ENCODE data around the gene SRPK2.
"Not testable (repeated sequence)": the region's sequence is repeated elsewhere in the genome, so short reads cannot be mapped to it uniquely, and the experiment has no call there.

SRPK2 gene

GRCh38 chr7:105294482-105294881 is 94.2 kb downstream of the SRPK2 start:
- H3K27me3 Mint-ChIP-seq; H3K27ac Mint-ChIP-seq; H3K4me3 Mint-ChIP-seq; H3K9me3 Mint-ChIP-seq; intact Hi-C loops (cut with micrococcal nuclease): not testable (repeated sequence)
- Mint-ChIP-seq H3K4me1 (ENCODE audit: low read depth) (peaks cover 12% of the 10 kb centered on the region), H3K36me3 (ENCODE audit: low read depth) (peaks cover 11% of the 10 kb centered on the region)

- Mint-ChIP-seq H3K27me3 (no peaks in the 10 kb centered on the region), H3K9me3 (no peaks in the 10 kb centered on the region), H3K36me3 (ENCODE audit: low read depth) (peaks cover 21% of the 10 kb centered on the region), H3K4me3 (no peak overlapping the region), H3K27ac (no peak overlapping the region), H3K4me1 (ENCODE audit: low read depth) (peaks cover 7% of the 10 kb centered on the region)
- intact Hi-C loops (cut with micrococcal nuclease) = no loop called here
Observed at GRCh38 chr7:105289704-105290103, 99.0 kb downstream of the SRPK2 start.

- intact Hi-C loops (cut with micrococcal nuclease) = no loop called here
- Mint-ChIP-seq H3K27me3 (no peaks in the 10 kb centered on the region), H3K4me3 (no peak overlapping the region), H3K9me3 (no peaks in the 10 kb centered on the region), H3K27ac (no peak overlapping the region), H3K36me3 (ENCODE audit: low read depth) (peaks cover 21% of the 10 kb centered on the region), H3K4me1 (ENCODE audit: low read depth) (peaks cover 7% of the 10 kb centered on the region)
Observed at GRCh38 chr7:105286441-105286840, 102.3 kb downstream of the SRPK2 start.

GRCh38 chr7:105285118-105285874 is 103.4 kb downstream of the SRPK2 start:
- peaks cover 18% of the 10 kb centered on the region for H3K36me3 Mint-ChIP-seq (ENCODE audit: low read depth)
- intact Hi-C loops (cut with micrococcal nuclease) = no loop called here
- H3K27me3 Mint-ChIP-seq = no peaks in the 10 kb centered on the region
- H3K4me1 Mint-ChIP-seq (ENCODE audit: low read depth) = peaks cover 7% of the 10 kb centered on the region
- no peak overlapping the region for H3K4me3 Mint-ChIP-seq
- no peaks in the 10 kb centered on the region for H3K9me3 Mint-ChIP-seq
- no peak overlapping the region for H3K27ac Mint-ChIP-seq

- Mint-ChIP-seq H3K36me3 (ENCODE audit: low read depth) (peaks cover 8% of the 10 kb centered on the region), H3K4me1 (ENCODE audit: low read depth) (peaks cover 5% of the 10 kb centered on the region), H3K4me3 (no peak overlapping the region), H3K27me3 (no peaks in the 10 kb centered on the region), H3K9me3 (no peaks in the 10 kb centered on the region), H3K27ac (no peak overlapping the region)
- intact Hi-C loops (cut with micrococcal nuclease) = no loop called here
Observed at GRCh38 chr7:105284014-105284413, 104.7 kb downstream of the SRPK2 start.

- Mint-ChIP-seq H3K4me1 (ENCODE audit: low read depth) (peaks cover 5% of the 10 kb centered on the region), H3K36me3 (ENCODE audit: low read depth) (peaks cover 18% of the 10 kb centered on the region), H3K27me3 (no peaks in the 10 kb centered on the region), H3K27ac (no peak overlapping the region), H3K4me3 (no peak overlapping the region), H3K9me3 (no peaks in the 10 kb centered on the region)
- intact Hi-C loops (cut with micrococcal nuclease) = no loop called here
Observed at GRCh38 chr7:105281966-105282365, 106.8 kb downstream of the SRPK2 start.

GRCh38 chr7:105279688-105280007 is 109.1 kb downstream of the SRPK2 start:
- peaks cover 13% of the 10 kb centered on the region for H3K4me1 Mint-ChIP-seq (ENCODE audit: low read depth)
- no peak overlapping the region for H3K27ac Mint-ChIP-seq
- peaks cover 17% of the 10 kb centered on the region for H3K36me3 Mint-ChIP-seq (ENCODE audit: low read depth)
- no peak overlapping the region for H3K4me3 Mint-ChIP-seq
- intact Hi-C loops (cut with micrococcal nuclease) = no loop called here
- no peaks in the 10 kb centered on the region for H3K9me3 Mint-ChIP-seq
- no peaks in the 10 kb centered on the region for H3K27me3 Mint-ChIP-seq

GRCh38 chr7:105278973-105279687 is 109.6 kb downstream of the SRPK2 start:
- no peaks in the 10 kb centered on the region for H3K27me3 Mint-ChIP-seq
- peaks cover 22% of the 10 kb centered on the region for H3K36me3 Mint-ChIP-seq (ENCODE audit: low read depth)
- no peak overlapping the region for H3K4me3 Mint-ChIP-seq
- H3K27ac Mint-ChIP-seq = peak overlapping the region; percentile 30
- intact Hi-C loops (cut with micrococcal nuclease) = no loop called here
- peaks cover 18% of the 10 kb centered on the region for H3K4me1 Mint-ChIP-seq (ENCODE audit: low read depth)
- H3K9me3 Mint-ChIP-seq = no peaks in the 10 kb centered on the region

- intact Hi-C loops (cut with micrococcal nuclease) = no loop called here
- Mint-ChIP-seq H3K4me1 (ENCODE audit: low read depth) (peaks cover 18% of the 10 kb centered on the region), H3K9me3 (no peaks in the 10 kb centered on the region), H3K27me3 (no peaks in the 10 kb centered on the region), H3K27ac (peak overlapping the region; percentile 30), H3K36me3 (ENCODE audit: low read depth) (peaks cover 22% of the 10 kb centered on the region), H3K4me3 (no peak overlapping the region)
Observed at GRCh38 chr7:105278565-105278964, 110.2 kb downstream of the SRPK2 start.

GRCh38 chr7:105277341-105277740 is 111.4 kb downstream of the SRPK2 start:
- Mint-ChIP-seq H3K4me3 (no peak overlapping the region), H3K27ac (no peak overlapping the region), H3K4me1 (ENCODE audit: low read depth) (peaks cover 18% of the 10 kb centered on the region), H3K36me3 (ENCODE audit: low read depth) (peaks cover 22% of the 10 kb centered on the region), H3K9me3 (no peaks in the 10 kb centered on the region), H3K27me3 (no peaks in the 10 kb centered on the region)
- intact Hi-C loops (cut with micrococcal nuclease) = loop anchor here (2.0 kb wide), 1 partner anchor 69 kb away; no protein-coding TSS in a partner anchor

GRCh38 chr7:105270117-105270516 is 118.6 kb downstream of the SRPK2 start:
- Mint-ChIP-seq H3K4me1 (ENCODE audit: low read depth) (peaks cover 23% of the 10 kb centered on the region), H3K9me3 (no peaks in the 10 kb centered on the region), H3K27me3 (no peaks in the 10 kb centered on the region), H3K27ac (peak overlapping the region; percentile 79), H3K36me3 (ENCODE audit: low read depth) (peaks cover 7% of the 10 kb centered on the region), H3K4me3 (no peak overlapping the region)
- intact Hi-C loops (cut with micrococcal nuclease) = no loop called here

- H3K36me3 Mint-ChIP-seq (ENCODE audit: low read depth) = peaks cover 2% of the 10 kb centered on the region
- H3K27ac Mint-ChIP-seq = peak overlapping the region; percentile 79
- H3K4me3 Mint-ChIP-seq = peak overlapping the region; percentile 76
- H3K9me3 Mint-ChIP-seq = no peaks in the 10 kb centered on the region
- H3K4me1 Mint-ChIP-seq (ENCODE audit: low read depth) = peaks cover 23% of the 10 kb centered on the region
- no peaks in the 10 kb centered on the region for H3K27me3 Mint-ChIP-seq
- intact Hi-C loops (cut with micrococcal nuclease) = no loop called here
Observed at GRCh38 chr7:105269397-105269796, 119.3 kb downstream of the SRPK2 start.

GRCh38 chr7:105268511-105269392 is 120.0 kb downstream of the SRPK2 start:
- Mint-ChIP-seq H3K27me3 (no peaks in the 10 kb centered on the region), H3K4me3 (peak overlapping the region; percentile 76), H3K9me3 (no peaks in the 10 kb centered on the region), H3K27ac (peak overlapping the region; percentile 79), H3K36me3 (ENCODE audit: low read depth) (no peaks in the 10 kb centered on the region), H3K4me1 (ENCODE audit: low read depth) (peaks cover 21% of the 10 kb centered on the region)
- intact Hi-C loops (cut with micrococcal nuclease) = no loop called here

- Mint-ChIP-seq H3K4me3 (peak overlapping the region; percentile 66), H3K27me3 (no peaks in the 10 kb centered on the region), H3K36me3 (ENCODE audit: low read depth) (no peaks in the 10 kb centered on the region), H3K9me3 (no peaks in the 10 kb centered on the region), H3K4me1 (ENCODE audit: low read depth) (peaks cover 21% of the 10 kb centered on the region), H3K27ac (peak overlapping the region; percentile 79)
- intact Hi-C loops (cut with micrococcal nuclease) = no loop called here
Observed at GRCh38 chr7:105268056-105268455, 120.7 kb downstream of the SRPK2 start.
